HUES6 (cell line): ENCODE data around the gene TAF10.

Experiments
- H3K27ac ChIP-seq: 2 replicates; pipeline ENCODE4 v1.7.0; 2013; ENCODE audit warnings: low read depth, mild to moderate bottlenecking, low read length, inconsistent platforms
- H3K27me3 ChIP-seq: 2 replicates; pipeline ENCODE4 v1.6.1; 2013; ENCODE audit warnings: low read length; ENCODE audit not compliant: control insufficient read depth, insufficient read depth
- H3K36me3 ChIP-seq: 2 replicates; pipeline ENCODE4 v1.6.1; 2013; ENCODE audit warnings: low read length; ENCODE audit not compliant: control insufficient read depth, insufficient read depth
- H3K4me1 ChIP-seq: 2 replicates; pipeline ENCODE4 v1.6.1; 2013; ENCODE audit warnings: low read length; ENCODE audit not compliant: control insufficient read depth, insufficient read depth
- H3K4me3 ChIP-seq: 2 replicates; pipeline ENCODE4 v1.5.1; 2013; ENCODE audit warnings: low read depth, low read length
- H3K9ac ChIP-seq: one replicate; pipeline ENCODE4 v1.6.1; 2013; ENCODE audit warnings: mild to moderate bottlenecking, low read length
- H3K9me3 ChIP-seq: 2 replicates; pipeline ENCODE4 v1.6.1; 2013; ENCODE audit warnings: low read depth, low read length; ENCODE audit not compliant: control insufficient read depth, insufficient read depth

The TAF10 gene

GRCh38 chr11:6612213-6613041 lies at the start of gene TAF10:
Gene TAF10 (minus strand): TSS chr11:6612216. CDS start chr11:6612189, 27 bp downstream.
- H3K36me3 ChIP-seq = peaks cover 56% of the 10 kb centered on the region
- H3K4me1 ChIP-seq = peaks cover 10% of the 10 kb centered on the region
- peak within 1 kb of the TSS; percentile 84 for H3K4me3 ChIP-seq

GRCh38 chr11:6660712-6661111 lies 48.7 kb upstream of the TAF10 start:
- no peak overlapping the region for H3K27ac ChIP-seq
- no peak overlapping the region for H3K9ac ChIP-seq
- peaks cover 11% of the 10 kb centered on the region; the same call in 1 of the 2 replicates for H3K4me1 ChIP-seq
- no peaks in the 10 kb centered on the region for H3K36me3 ChIP-seq
- no peaks in the 10 kb centered on the region for H3K9me3 ChIP-seq
- H3K27me3 ChIP-seq = peaks cover 28% of the 10 kb centered on the region
- H3K4me3 ChIP-seq = no peak overlapping the region

More at GRCh38 chr11:6612213-6613041, at the start of gene TAF10:
- Histone ChIP-seq H3K9ac (peak within 1 kb of the TSS; percentile 84), H3K27me3 (no peaks in the 10 kb centered on the region), H3K27ac (peak within 1 kb of the TSS; percentile 87), H3K9me3 (no peaks in the 10 kb centered on the region)

GRCh38 chr11:6658647-6659046 lies 46.6 kb upstream of the TAF10 start:
- Histone ChIP-seq H3K27ac (no peak overlapping the region), H3K4me3 (no peak overlapping the region), H3K36me3 (no peaks in the 10 kb centered on the region), H3K27me3 (peaks cover 43% of the 10 kb centered on the region), H3K9ac (no peak overlapping the region), H3K4me1 (peaks cover 11% of the 10 kb centered on the region; the same call in 1 of the 2 replicates), H3K9me3 (no peaks in the 10 kb centered on the region)

DNA sequence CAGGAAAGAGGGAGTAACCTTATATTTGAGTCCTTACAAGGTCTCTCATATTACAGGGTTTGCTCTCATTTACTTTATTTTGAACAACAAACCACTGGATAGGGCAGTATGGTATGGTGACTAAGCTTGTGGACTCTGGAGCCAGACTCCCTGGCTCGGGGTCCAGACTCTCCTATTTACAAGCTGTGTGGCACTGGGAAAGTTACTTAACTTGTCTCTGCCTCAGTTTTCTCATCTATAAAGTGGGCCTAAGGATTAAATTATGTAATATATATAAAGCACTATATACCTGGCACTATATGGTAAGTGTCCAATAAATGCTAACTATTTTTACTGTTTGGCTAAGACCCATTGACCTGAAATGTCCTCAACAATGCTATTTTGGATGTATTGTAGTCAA lies 45.3 kb upstream of the TAF10 start:
- Histone ChIP-seq H3K9ac (no peak overlapping the region), H3K27me3 (peaks cover 53% of the 10 kb centered on the region), H3K27ac (no peak overlapping the region), H3K9me3 (no peaks in the 10 kb centered on the region), H3K4me1 (peaks cover 11% of the 10 kb centered on the region; the same call in 1 of the 2 replicates), H3K36me3 (no peaks in the 10 kb centered on the region), H3K4me3 (no peak overlapping the region)

GRCh38 chr11:6656936-6657335 lies 44.9 kb upstream of the TAF10 start:
- Histone ChIP-seq H3K36me3 (no peaks in the 10 kb centered on the region), H3K27ac (no peak overlapping the region), H3K27me3 (peaks cover 55% of the 10 kb centered on the region), H3K9ac (no peak overlapping the region), H3K9me3 (no peaks in the 10 kb centered on the region), H3K4me3 (peak overlapping the region; percentile 90), H3K4me1 (peaks cover 11% of the 10 kb centered on the region; the same call in 1 of the 2 replicates)

DNA sequence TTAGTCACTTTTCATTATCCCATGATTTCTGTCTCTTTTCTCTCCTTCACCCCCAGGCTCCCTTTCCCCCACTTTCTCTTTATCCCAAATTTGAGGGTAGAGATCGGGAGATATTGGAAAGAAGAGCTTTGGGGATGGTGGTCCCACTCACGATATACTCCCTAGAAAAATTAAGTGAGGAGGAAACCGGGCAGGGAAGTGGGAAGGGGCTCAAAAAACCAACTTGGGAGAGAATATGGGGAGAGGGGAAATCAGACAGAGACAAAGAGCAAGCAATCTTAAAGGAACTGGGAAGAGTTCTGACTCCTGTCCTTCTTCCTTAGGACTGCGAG lies 44.5 kb upstream of the TAF10 start:
- Histone ChIP-seq H3K36me3 (no peaks in the 10 kb centered on the region), H3K9ac (no peak overlapping the region), H3K9me3 (no peaks in the 10 kb centered on the region), H3K4me1 (peaks cover 11% of the 10 kb centered on the region; the same call in 1 of the 2 replicates), H3K4me3 (peak overlapping the region; percentile 90), H3K27ac (no peak overlapping the region), H3K27me3 (peaks cover 55% of the 10 kb centered on the region)

DNA sequence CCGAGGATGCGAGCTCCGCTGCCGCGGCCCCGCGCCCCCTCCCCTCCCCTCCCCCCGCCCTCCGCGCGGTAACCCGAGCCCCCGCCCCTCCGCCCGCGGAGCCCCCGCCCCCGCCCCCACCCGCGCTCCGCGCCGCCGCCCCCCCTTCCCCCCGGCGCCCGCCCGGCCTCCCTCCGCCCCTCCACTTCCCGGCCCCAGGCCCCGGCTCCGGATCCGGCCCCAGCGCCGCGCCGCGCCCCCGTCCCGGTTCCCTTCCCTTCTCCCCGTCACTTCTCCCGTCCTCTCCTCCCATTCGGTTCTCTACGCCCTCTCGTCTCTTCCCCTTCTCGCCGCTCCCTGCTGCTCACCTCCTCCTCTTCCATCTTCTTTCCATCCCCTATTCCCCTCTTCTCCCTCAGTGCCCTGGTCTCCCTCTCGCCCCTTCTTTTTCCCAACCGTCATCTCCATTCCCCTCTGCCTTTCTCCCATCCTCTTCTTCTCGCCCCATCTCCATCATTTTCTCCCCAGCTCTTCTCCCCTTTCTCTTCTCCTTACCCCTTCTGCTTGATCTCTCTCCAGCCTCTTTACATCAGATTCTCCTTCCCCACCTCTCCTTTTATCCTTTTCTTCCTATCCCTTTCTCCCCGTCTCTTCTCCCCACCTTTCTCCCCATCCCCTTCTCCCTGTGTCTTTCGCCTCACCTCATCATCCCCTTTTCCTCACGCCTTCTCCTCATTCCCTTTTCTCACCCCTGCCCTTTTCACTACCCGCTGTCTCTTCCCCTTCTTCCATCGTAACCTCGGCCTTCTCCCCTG lies 44.0 kb upstream of the TAF10 start, which contains the start of gene DCHS1:
Gene DCHS1 (minus strand): TSS at position 20 of the 794 bp plus-strand sequence. CDS start 14,196 bp downstream, outside the sequence.
- Histone ChIP-seq H3K9ac (peak within 1 kb of the TSS; percentile 81), H3K36me3 (no peaks in the 10 kb centered on the region), H3K4me3 (peak within 1 kb of the TSS; percentile 90), H3K4me1 (peaks cover 11% of the 10 kb centered on the region; the same call in 1 of the 2 replicates), H3K27me3 (peaks cover 57% of the 10 kb centered on the region), H3K9me3 (no peaks in the 10 kb centered on the region), H3K27ac (no peak within 1 kb of the TSS)

GRCh38 chr11:6655020-6655789 lies 43.2 kb upstream of the TAF10 start:
- no peak overlapping the region for H3K27ac ChIP-seq
- H3K9ac ChIP-seq = peak overlapping the region; percentile 54
- peak overlapping the region; percentile 55 for H3K4me3 ChIP-seq
- H3K27me3 ChIP-seq = peaks cover 63% of the 10 kb centered on the region
- peaks cover 11% of the 10 kb centered on the region; the same call in 1 of the 2 replicates for H3K4me1 ChIP-seq
- no peaks in the 10 kb centered on the region for H3K9me3 ChIP-seq
- no peaks in the 10 kb centered on the region for H3K36me3 ChIP-seq

DNA sequence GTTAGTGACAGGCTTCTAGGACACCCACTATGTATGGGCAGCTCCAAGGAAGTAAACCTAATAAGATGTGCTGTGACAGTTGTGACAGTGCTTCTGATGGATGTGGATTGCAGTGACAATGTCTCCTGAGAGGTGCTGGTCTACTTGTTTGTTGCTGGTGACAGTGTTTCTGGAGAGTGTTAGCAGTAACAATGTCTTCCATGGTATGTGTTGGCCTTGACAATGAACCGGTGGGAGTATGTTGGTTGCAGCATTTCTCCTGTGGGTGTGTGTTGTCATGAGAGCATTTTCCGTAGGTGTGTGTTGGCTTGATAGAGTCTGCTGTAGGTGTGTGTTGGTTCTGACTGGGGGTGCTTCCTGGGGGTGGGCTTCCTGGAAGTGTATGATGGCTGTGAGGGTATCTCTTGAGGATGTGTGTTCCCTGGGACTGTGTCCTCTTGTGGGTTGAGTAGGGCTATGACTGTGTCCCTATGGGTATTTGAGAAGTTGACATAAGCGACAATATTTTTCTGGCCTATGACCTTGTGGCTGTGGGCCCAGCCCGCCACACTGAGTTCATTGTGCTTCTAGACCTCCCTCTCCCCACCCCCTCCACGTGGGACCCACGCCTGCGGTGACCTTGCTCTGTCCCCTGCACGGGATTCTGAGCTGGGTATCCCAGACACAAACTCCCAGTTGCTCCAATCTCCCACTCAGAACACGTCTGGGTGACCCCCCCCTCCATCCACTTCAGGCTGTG lies 42.4 kb upstream of the TAF10 start:
- Histone ChIP-seq H3K36me3 (no peaks in the 10 kb centered on the region), H3K4me1 (peaks cover 11% of the 10 kb centered on the region; the same call in 1 of the 2 replicates), H3K9ac (peak overlapping the region; percentile 39), H3K27ac (no peak overlapping the region), H3K9me3 (no peaks in the 10 kb centered on the region), H3K4me3 (peak overlapping the region; percentile 55), H3K27me3 (peaks cover 63% of the 10 kb centered on the region)

DNA sequence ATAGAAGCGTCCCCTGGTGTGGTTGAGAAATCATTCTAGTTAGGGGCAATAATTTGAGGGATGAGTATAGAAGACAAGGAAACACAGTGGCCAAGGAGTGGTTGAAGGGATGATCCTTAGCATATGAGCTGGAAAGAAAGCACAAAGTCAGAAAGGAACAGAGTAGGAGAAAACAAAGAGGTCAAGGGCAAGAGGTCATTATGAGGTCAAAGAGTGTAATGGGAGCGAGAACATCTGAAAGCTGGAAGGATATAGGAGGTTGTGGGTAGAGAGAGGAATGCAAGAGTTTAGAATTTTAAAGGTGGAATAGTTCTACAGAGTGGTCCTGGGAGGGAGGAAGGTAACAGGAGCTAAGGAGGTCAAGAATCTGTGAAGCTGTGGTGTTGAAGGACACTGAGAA lies 41.6 kb upstream of the TAF10 start:
- no peak overlapping the region for H3K4me3 ChIP-seq
- H3K4me1 ChIP-seq = peaks cover 11% of the 10 kb centered on the region; the same call in 1 of the 2 replicates
- H3K9me3 ChIP-seq = no peaks in the 10 kb centered on the region
- H3K27me3 ChIP-seq = peaks cover 61% of the 10 kb centered on the region
- H3K9ac ChIP-seq = no peak overlapping the region
- H3K27ac ChIP-seq = no peak overlapping the region
- H3K36me3 ChIP-seq = no peaks in the 10 kb centered on the region
